Lower lobe of right lung (tissue), 2 donors: ENCODE measurements around the gene SH2D6. TPM values are rescaled to one million over a fixed set of nuclear protein-coding genes. Genes with fewer than 3 reads are reported as not detected.

Source experiments
- ATAC-seq, 2 donors: fragments of 200-7000 bp; cut with Tn5 transposase; one replicate each; pipeline ENCODE4 v1.9.1; 2020 to 2022; ENCODE audit warnings: mild to moderate bottlenecking in 2 of 2, moderate library complexity in 2 of 2
- DNase-seq: peaks from one replicate; pipeline ENCODE4 v3.0.0-alpha.2; 2020
- H3K27ac ChIP-seq: fragments of 200-600 bp; one replicate; pipeline ENCODE4 v1.8.0; 2022
- H3K27me3 ChIP-seq: fragments of 200-600 bp; one replicate; pipeline ENCODE4 v1.8.0; 2022; ENCODE audit warnings: low read depth
- H3K36me3 ChIP-seq: fragments of 200-600 bp; one replicate; pipeline ENCODE4 v1.8.0; 2022; ENCODE audit warnings: mild to moderate bottlenecking
- H3K4me1 ChIP-seq: fragments of 200-600 bp; one replicate; pipeline ENCODE4 v1.8.0; 2022
- H3K4me3 ChIP-seq: fragments of 200-600 bp; one replicate; pipeline ENCODE4 v1.8.0; 2022; ENCODE audit warnings: mild to moderate bottlenecking
- H3K9me3 ChIP-seq: fragments of 200-600 bp; one replicate; pipeline ENCODE4 v1.8.0; 2022
- intact Hi-C: fragments of 100-400 bp; cut with DNase I; formaldehyde crosslinking; loops from one replicate; pipeline ENCODE4 v1.11.0; 2022
- total RNA-seq: library from RNA; stranded (reverse); fragmentation: NEBNext Ultra II Directional; extraction: Animal tissue kit (Norgen Biotek cat#: 25700); gene quantifications from one replicate; pipeline ENCODE4 v1.2.1, GENCODE V29; 2021
- TF ChIP-seq, protein P1 (sequence below): fragments of 200-600 bp; IDR thresholded peaks from one replicate; pipeline ENCODE4 v1.8.0; 2022; ENCODE audit warnings: antibody characterized with exemption, mild to moderate bottlenecking
- donor health status: DM: no; HTN: yes; CAD: no; lungs with severe emphysema.

SH2D6 gene
- total RNA-seq, 1 donor from 2014 or later, result 0.97 TPM

DNA sequence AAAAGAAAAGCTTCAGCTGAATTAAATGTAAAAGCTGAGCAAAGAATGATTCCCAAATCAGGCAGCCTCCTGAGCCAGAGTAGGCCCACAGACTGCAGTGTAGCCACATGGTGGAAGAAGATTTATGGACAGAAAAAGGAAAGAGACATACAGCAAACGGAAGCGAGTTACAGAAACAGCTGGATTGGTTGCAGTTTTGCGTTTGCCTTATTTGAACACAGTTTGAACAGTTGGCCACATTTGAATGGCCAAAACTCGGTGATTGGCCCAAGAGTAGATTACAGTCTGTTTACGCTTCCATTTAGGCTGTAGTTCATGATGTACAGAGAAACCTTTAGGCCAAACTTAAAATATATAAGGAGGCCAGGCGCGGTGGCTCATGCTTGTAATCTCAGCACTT, 35.1 kb downstream of the SH2D6 start:
- H3K27me3 ChIP-seq, result no peaks in the 10 kb centered on the region
- TF ChIP-seq, protein P1, sequence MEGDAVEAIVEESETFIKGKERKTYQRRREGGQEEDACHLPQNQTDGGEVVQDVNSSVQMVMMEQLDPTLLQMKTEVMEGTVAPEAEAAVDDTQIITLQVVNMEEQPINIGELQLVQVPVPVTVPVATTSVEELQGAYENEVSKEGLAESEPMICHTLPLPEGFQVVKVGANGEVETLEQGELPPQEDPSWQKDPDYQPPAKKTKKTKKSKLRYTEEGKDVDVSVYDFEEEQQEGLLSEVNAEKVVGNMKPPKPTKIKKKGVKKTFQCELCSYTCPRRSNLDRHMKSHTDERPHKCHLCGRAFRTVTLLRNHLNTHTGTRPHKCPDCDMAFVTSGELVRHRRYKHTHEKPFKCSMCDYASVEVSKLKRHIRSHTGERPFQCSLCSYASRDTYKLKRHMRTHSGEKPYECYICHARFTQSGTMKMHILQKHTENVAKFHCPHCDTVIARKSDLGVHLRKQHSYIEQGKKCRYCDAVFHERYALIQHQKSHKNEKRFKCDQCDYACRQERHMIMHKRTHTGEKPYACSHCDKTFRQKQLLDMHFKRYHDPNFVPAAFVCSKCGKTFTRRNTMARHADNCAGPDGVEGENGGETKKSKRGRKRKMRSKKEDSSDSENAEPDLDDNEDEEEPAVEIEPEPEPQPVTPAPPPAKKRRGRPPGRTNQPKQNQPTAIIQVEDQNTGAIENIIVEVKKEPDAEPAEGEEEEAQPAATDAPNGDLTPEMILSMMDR, result no peak
- no peak overlapping the region for H3K27ac ChIP-seq
- no peak overlapping the region for H3K4me3 ChIP-seq
- DNase-seq (no peak), ATAC-seq (no peak)
- H3K36me3 ChIP-seq, result no peaks in the 10 kb centered on the region
- no peaks in the 10 kb centered on the region for H3K9me3 ChIP-seq
- no peaks in the 10 kb centered on the region for H3K4me1 ChIP-seq
- intact Hi-C loops, result no loop called here

DNA sequence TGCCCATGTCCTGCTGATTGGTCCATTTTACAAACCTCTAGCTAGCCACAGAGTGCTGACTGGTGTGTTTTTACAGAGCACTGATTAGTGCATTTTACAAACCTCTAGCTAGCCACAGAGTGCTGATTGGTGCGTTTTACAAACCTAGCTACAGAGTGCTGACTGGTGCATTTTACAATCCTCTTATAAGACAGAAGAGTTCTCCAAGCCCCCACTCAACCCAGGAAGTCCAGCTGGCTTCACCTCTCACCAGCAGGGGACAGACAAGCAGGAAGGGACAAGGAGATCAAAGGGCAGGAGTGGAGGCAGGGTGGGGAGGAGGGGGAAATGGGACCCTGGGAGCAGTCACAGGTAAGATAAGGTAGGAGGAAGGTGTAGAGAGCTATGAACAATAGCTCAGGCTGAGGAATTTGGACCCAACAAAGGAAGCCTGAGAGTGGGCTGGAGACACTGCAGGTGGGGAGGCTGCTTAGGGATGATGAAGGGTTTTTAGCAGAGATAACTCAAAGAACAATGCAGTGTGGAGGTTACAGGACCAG, 37.1 kb downstream of the SH2D6 start:
- ATAC-seq, result no peak
- TF ChIP-seq, protein P1, result no peak
- no peaks in the 10 kb centered on the region for H3K9me3 ChIP-seq

DNA sequence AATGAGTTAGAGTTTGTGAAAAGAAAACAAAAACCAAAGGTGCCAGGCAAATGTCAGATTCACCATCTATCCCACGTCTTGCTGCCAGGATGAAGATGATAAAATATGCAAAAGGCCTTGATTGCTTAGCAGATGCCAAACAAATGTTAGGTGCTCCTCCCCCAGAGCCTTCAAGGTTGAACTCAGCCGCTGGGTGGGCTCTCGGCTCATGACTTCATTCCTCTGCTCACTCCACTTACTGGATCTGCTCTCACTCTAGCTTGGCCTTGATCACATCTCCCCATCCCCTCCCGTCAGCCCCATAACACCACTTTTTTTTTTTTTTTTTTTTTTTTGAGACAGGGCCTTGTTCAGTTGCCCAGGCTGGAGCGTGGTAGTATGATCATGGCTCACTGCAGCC, 38.5 kb downstream of the SH2D6 start:
- intact Hi-C loops, result no loop called here
- H3K9me3 ChIP-seq, result no peaks in the 10 kb centered on the region
- H3K27me3 ChIP-seq, result no peaks in the 10 kb centered on the region
- no peak overlapping the region for H3K27ac ChIP-seq
- H3K36me3 ChIP-seq, result no peaks in the 10 kb centered on the region
- TF ChIP-seq, protein P1, result no peak
- no peak for DNase-seq
- no peak for ATAC-seq
- no peak overlapping the region for H3K4me3 ChIP-seq
- no peaks in the 10 kb centered on the region for H3K4me1 ChIP-seq

More for the DNA sequence above, 37.1 kb downstream of the SH2D6 start:
- intact Hi-C loops, result no loop called here
- H3K4me3 ChIP-seq, result no peak overlapping the region
- H3K27ac ChIP-seq, result no peak overlapping the region
- no peaks in the 10 kb centered on the region for H3K36me3 ChIP-seq
- H3K27me3 ChIP-seq, result no peaks in the 10 kb centered on the region
- DNase-seq, result no peak
- H3K4me1 ChIP-seq, result no peaks in the 10 kb centered on the region

DNA sequence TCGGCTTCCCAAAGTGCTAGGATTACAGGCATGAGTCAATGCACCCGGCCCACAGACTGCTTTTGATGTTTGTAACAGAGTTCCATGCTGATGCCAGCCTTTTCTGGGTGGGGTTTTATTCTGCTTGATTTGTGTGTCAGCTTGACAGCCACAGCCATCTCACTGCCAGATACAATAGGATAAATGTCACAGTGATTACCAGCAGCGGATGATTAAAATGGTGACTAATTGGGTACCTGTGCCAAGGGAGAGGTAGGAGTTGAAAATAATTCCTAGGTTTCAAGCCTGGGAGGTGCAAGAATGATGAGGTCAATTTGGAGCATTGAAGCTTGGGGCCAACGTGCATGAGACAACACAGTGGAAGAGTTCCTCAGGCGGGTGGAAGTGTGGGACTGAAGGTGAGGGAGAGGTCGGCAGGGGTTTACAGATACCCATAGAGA, 39.4 kb downstream of the SH2D6 start:
- DNase-seq (no peak), ATAC-seq (no peak)
- no peaks in the 10 kb centered on the region for H3K36me3 ChIP-seq
- TF ChIP-seq, protein P1, result no peak
- intact Hi-C loops, result no loop called here
- H3K27me3 ChIP-seq, result no peaks in the 10 kb centered on the region
- no peaks in the 10 kb centered on the region for H3K4me1 ChIP-seq
- H3K4me3 ChIP-seq, result no peak overlapping the region
- no peak overlapping the region for H3K27ac ChIP-seq
- no peaks in the 10 kb centered on the region for H3K9me3 ChIP-seq

DNA sequence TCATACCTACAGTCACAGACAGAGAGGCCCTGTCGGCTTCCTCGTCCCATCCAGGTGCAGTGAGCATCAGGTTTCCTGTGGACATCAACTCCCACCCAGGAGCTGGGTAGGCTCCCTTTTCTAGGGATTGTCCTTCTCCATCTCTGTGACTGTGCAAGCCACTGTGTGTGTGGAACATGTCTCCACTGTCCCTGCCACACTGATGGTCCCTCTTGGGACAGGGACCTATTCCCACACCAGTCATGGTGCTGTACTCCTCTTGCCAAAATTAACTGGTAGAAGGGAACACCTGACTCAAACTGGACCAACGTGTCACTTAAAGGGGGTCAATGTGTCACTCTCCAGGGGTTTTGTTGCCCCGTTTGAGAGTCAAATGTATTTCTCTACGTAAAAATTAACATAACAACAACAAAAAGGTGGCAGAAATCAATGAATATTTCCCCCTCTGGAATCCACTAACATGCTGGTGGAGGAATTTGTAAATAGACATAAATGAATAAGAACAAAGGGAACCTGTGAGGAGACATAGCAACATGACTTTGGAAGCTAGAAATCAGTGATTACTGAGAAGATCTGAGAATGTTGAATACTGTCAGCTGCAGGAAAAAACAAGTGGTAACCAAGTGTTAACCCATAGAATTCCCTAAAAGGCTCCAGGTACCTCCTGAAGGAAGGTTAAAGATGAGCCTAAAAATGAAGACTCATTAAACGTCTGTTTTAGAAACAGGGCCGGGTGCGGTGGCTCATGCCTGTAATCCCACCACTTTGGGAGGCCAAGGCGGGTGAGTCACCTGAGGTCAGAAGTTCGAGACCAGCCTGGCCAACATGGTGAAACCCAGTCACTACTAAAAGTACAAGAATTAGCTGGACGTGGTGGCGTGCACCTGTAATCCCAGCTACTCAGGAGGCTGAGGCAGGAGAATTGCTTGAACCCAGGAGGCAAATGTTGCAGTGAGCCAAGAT, 40.4 kb downstream of the SH2D6 start:
- no peak for DNase-seq
- no peak overlapping the region for H3K27ac ChIP-seq
- H3K4me1 ChIP-seq, result no peaks in the 10 kb centered on the region
- no peaks in the 10 kb centered on the region for H3K27me3 ChIP-seq
- no peak overlapping the region for H3K4me3 ChIP-seq
- TF ChIP-seq, protein P1, result no peak
- no peaks in the 10 kb centered on the region for H3K9me3 ChIP-seq
- no peak for ATAC-seq
- intact Hi-C loops, result no loop called here
- H3K36me3 ChIP-seq, result no peaks in the 10 kb centered on the region
